WTC11 (cell line): ENCODE results near the gene SLC24A3. TPM values are rescaled to one million over a fixed set of nuclear protein-coding genes. Genes with fewer than 3 reads are reported as not detected.
A peak's percentile ranks its signal among the peaks of the same experiment; 100 is the strongest.

ENCODE experiments used
- ATAC-seq: fragments of 200-7000 bp; cut with Tn5 transposase; 2 replicates; pipeline ENCODE4 v1.10.0; 2021; ENCODE audit warnings: mild to moderate bottlenecking, moderate library complexity
- CTCF ChIA-PET: fragments of 300-600 bp; sonication (Branson Sonifier 250); formaldehyde crosslinking; loops from one replicate; lab custom pipeline; 2021; ENCODE audit warnings: antibody characterized with exemption; lab: Charles Lee
- POLR2A ChIA-PET: fragments of 350-600 bp; sonication (Branson Sonifier 250); formaldehyde crosslinking; loops from one replicate; lab custom pipeline; 2021; ENCODE audit warnings: antibody characterized with exemption; lab: Charles Lee
- DNase-seq: peaks from one replicate; pipeline ENCODE4 v3.0.0; 2021; ENCODE audit warnings: low spot score
- H3K27ac Mint-ChIP-seq: 2 replicates; pipeline ENCODE4 v1.8.0; 2021; ENCODE audit warnings: mixed read lengths
- H3K27me3 Mint-ChIP-seq: 2 replicates; pipeline ENCODE4 v1.8.0; 2021; ENCODE audit warnings: low read depth, mild to moderate bottlenecking, moderate library complexity, mixed read lengths
- H3K36me3 Mint-ChIP-seq: 2 replicates; pipeline ENCODE4 v1.8.0; 2021; ENCODE audit warnings: mixed read lengths
- H3K4me1 Mint-ChIP-seq: 2 replicates; pipeline ENCODE4 v1.8.0; 2022; ENCODE audit warnings: mixed read lengths
- H3K4me3 Mint-ChIP-seq: 2 replicates; pipeline ENCODE4 v1.8.0; 2021; ENCODE audit warnings: mild to moderate bottlenecking, moderate library complexity, mixed read lengths
- H3K9me3 Mint-ChIP-seq: 2 replicates; pipeline ENCODE4 v1.8.0; 2021; ENCODE audit warnings: mixed read lengths
- AR ChIP-seq: fragments of 250-450 bp; sonication (Bioruptor Pico); IDR thresholded peaks from 2 replicates; pipeline ENCODE4 v1.9.0; 2021; ENCODE audit warnings: mild to moderate bottlenecking
- ATF1 ChIP-seq: sonication (generic); formaldehyde crosslinking; IDR thresholded peaks from 2 replicates; pipeline ENCODE4 v1.8.1; 2023; ENCODE audit warnings: mild to moderate bottlenecking, moderate library complexity, missing genetic modification reagents
- ATF6 ChIP-seq: sonication (generic); formaldehyde crosslinking; IDR thresholded peaks from 2 replicates; pipeline ENCODE4 v1.8.1; 2023; ENCODE audit warnings: mild to moderate bottlenecking, missing genetic modification reagents
- ESRRA ChIP-seq: sonication (generic); formaldehyde crosslinking; IDR thresholded peaks from 2 replicates; pipeline ENCODE4 v1.8.1; 2022; ENCODE audit warnings: mild to moderate bottlenecking, missing genetic modification reagents, borderline replicate concordance
- GRHL2 ChIP-seq: fragments of 250-450 bp; sonication (Bioruptor Pico); IDR thresholded peaks from 2 replicates; pipeline ENCODE4 v1.8.0; 2022; ENCODE audit warnings: mild to moderate bottlenecking, moderate library complexity; ENCODE audit not compliant: insufficient replicate concordance, severe bottlenecking
- JAZF1 ChIP-seq: fragments of 250-450 bp; sonication (Bioruptor Pico); IDR thresholded peaks from 2 replicates; pipeline ENCODE4 v1.9.0; 2021; ENCODE audit warnings: moderate library complexity, mild to moderate bottlenecking, inconsistent platforms
- MYBL2 ChIP-seq: sonication (generic); formaldehyde crosslinking; IDR thresholded peaks from 2 replicates; pipeline ENCODE4 v1.8.1; 2023; ENCODE audit warnings: mild to moderate bottlenecking, moderate library complexity, missing genetic modification reagents
- NFATC4 ChIP-seq: fragments of 250-450 bp; sonication (Bioruptor Pico); IDR thresholded peaks from 2 replicates; pipeline ENCODE4 v1.9.0; 2021; ENCODE audit warnings: mild to moderate bottlenecking
- NFE2L1 ChIP-seq: sonication (generic); formaldehyde crosslinking; IDR thresholded peaks from 2 replicates; pipeline ENCODE4 v1.8.1; 2023; ENCODE audit warnings: missing genetic modification reagents
- SP1 ChIP-seq: sonication (generic); formaldehyde crosslinking; conservative IDR thresholded peaks from 2 replicates; pipeline ENCODE4 v1.8.1; 2022; ENCODE audit warnings: missing genetic modification reagents
- TP53 ChIP-seq: sonication (generic); formaldehyde crosslinking; IDR thresholded peaks from 2 replicates; pipeline ENCODE4 v1.8.1; 2023; ENCODE audit warnings: mild to moderate bottlenecking, missing genetic modification reagents
- ZMAT4 ChIP-seq: fragments of 250-450 bp; sonication (Bioruptor Pico); IDR thresholded peaks from 2 replicates; pipeline ENCODE4 v1.9.0; 2021; ENCODE audit warnings: mild to moderate bottlenecking
- ZNF121 ChIP-seq: sonication (generic); formaldehyde crosslinking; IDR thresholded peaks from 2 replicates; pipeline ENCODE4 v1.8.0; 2023; ENCODE audit warnings: missing genetic modification reagents
- ZNF232 ChIP-seq: sonication (generic); formaldehyde crosslinking; IDR thresholded peaks from 2 replicates; pipeline ENCODE4 v1.8.0; 2022; ENCODE audit warnings: mild to moderate bottlenecking, missing genetic modification reagents
- ZNF263 ChIP-seq: sonication (generic); formaldehyde crosslinking; IDR thresholded peaks from 2 replicates; pipeline ENCODE4 v1.8.1; 2022; ENCODE audit warnings: low read depth, mild to moderate bottlenecking, moderate library complexity, missing genetic modification reagents
- ZNF317 ChIP-seq: sonication (generic); formaldehyde crosslinking; IDR thresholded peaks from 2 replicates; pipeline ENCODE4 v1.8.1; 2023; ENCODE audit warnings: low read depth, mild to moderate bottlenecking, moderate library complexity, missing genetic modification reagents, borderline replicate concordance
- ZNF423 ChIP-seq: fragments of 250-450 bp; sonication (Bioruptor Pico); IDR thresholded peaks from 2 replicates; pipeline ENCODE4 v2.1.2; 2022; ENCODE audit warnings: mild to moderate bottlenecking, moderate library complexity
- total RNA-seq: library from RNA; stranded (reverse); gene quantifications from 3 replicates; pipeline ENCODE4 v1.2.3, GENCODE V29; 2021
- TF ChIP-seq, protein P1 (sequence below): sonication (generic); formaldehyde crosslinking; IDR thresholded peaks from 2 replicates; pipeline ENCODE4 v1.8.0; 2022; ENCODE audit warnings: missing genetic modification reagents
- TF ChIP-seq, protein P2 (sequence below): fragments of 250-450 bp; sonication (Bioruptor Pico); conservative IDR thresholded peaks from 2 replicates; pipeline ENCODE4 v1.9.0; 2021; ENCODE audit warnings: mild to moderate bottlenecking
- TF ChIP-seq, protein P3 (sequence below): sonication (generic); formaldehyde crosslinking; IDR thresholded peaks from 2 replicates; pipeline ENCODE4 v1.8.1; 2023; ENCODE audit warnings: mild to moderate bottlenecking, missing genetic modification reagents, moderate library complexity
- TF ChIP-seq, protein P4 (sequence below): sonication (generic); formaldehyde crosslinking; IDR thresholded peaks from 2 replicates; pipeline ENCODE4 v1.8.0; 2023; ENCODE audit warnings: mild to moderate bottlenecking, missing genetic modification reagents

The SLC24A3 gene
- total RNA-seq, 1 experiment from 2014 or later, result 5.7 TPM

- H3K4me3 Mint-ChIP-seq, result no peak overlapping the region
- no peak overlapping the region for H3K27ac Mint-ChIP-seq
- POLR2A ChIA-PET, result no interaction called here
- H3K9me3 Mint-ChIP-seq, result 0 out of 2 replicates have a peak, but pooled peaks cover 1% of the 10 kb centered on the region
- DNase-seq, result no peak
- H3K4me1 Mint-ChIP-seq, result peaks cover 4% of the 10 kb centered on the region; the same call in 1 of the 2 replicates
- TF ChIP-seq NFATC4 (CRISPR knock-in tag), result no peak
- no peak for TF ChIP-seq MYBL2 (CRISPR knock-in tag)
- TF ChIP-seq NFE2L1 (CRISPR knock-in tag), result no peak
- no peak for TF ChIP-seq GRHL2
- TF ChIP-seq ZNF423 (CRISPR knock-in tag), result no peak
- peak; percentile 69 for ATAC-seq
- H3K36me3 Mint-ChIP-seq, result no peaks in the 10 kb centered on the region
- CTCF ChIA-PET, result interaction anchor here (1.6 kb wide), 1 partner anchor 257 kb away, joined by 4 read pairs; no protein-coding TSS in a partner anchor
- no peaks in the 10 kb centered on the region for H3K27me3 Mint-ChIP-seq
These were observed 251.2 kb downstream of the SLC24A3 start for GRCh38 chr20:19463597-19463996.

- Mint-ChIP-seq H3K4me3 (no peak overlapping the region), H3K9me3 (0 out of 2 replicates have a peak, but pooled peaks cover 5% of the 10 kb centered on the region), H3K36me3 (no peaks in the 10 kb centered on the region), H3K27me3 (no peaks in the 10 kb centered on the region), H3K4me1 (peaks cover 4% of the 10 kb centered on the region; the same call in 1 of the 2 replicates), H3K27ac (no peak overlapping the region)
- ChIA-PET CTCF (no interaction called here), POLR2A (no interaction called here)
- ATAC-seq (no peak), DNase-seq (no peak)
- TF ChIP-seq ESRRA (CRISPR knock-in tag) (no peak), ATF1 (CRISPR knock-in tag) (no peak), ZNF232 (no peak), ZNF317 (CRISPR knock-in tag) (no peak), JAZF1 (no peak), ATF6 (CRISPR knock-in tag) (no peak), ZMAT4 (CRISPR knock-in tag) (no peak), SP1 (CRISPR knock-in tag) (no peak), ZNF263 (CRISPR knock-in tag) (no peak), NFATC4 (CRISPR knock-in tag) (no peak), TP53 (CRISPR knock-in tag) (no peak), ZNF121 (CRISPR knock-in tag) (no peak), AR (CRISPR knock-in tag) (no peak)
- TF ChIP-seq, protein P1, sequence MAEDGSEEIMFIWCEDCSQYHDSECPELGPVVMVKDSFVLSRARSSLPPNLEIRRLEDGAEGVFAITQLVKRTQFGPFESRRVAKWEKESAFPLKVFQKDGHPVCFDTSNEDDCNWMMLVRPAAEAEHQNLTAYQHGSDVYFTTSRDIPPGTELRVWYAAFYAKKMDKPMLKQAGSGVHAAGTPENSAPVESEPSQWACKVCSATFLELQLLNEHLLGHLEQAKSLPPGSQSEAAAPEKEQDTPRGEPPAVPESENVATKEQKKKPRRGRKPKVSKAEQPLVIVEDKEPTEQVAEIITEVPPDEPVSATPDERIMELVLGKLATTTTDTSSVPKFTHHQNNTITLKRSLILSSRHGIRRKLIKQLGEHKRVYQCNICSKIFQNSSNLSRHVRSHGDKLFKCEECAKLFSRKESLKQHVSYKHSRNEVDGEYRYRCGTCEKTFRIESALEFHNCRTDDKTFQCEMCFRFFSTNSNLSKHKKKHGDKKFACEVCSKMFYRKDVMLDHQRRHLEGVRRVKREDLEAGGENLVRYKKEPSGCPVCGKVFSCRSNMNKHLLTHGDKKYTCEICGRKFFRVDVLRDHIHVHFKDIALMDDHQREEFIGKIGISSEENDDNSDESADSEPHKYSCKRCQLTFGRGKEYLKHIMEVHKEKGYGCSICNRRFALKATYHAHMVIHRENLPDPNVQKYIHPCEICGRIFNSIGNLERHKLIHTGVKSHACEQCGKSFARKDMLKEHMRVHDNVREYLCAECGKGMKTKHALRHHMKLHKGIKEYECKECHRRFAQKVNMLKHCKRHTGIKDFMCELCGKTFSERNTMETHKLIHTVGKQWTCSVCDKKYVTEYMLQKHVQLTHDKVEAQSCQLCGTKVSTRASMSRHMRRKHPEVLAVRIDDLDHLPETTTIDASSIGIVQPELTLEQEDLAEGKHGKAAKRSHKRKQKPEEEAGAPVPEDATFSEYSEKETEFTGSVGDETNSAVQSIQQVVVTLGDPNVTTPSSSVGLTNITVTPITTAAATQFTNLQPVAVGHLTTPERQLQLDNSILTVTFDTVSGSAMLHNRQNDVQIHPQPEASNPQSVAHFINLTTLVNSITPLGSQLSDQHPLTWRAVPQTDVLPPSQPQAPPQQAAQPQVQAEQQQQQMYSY (CRISPR knock-in tag), result no peak
- TF ChIP-seq, protein P2, sequence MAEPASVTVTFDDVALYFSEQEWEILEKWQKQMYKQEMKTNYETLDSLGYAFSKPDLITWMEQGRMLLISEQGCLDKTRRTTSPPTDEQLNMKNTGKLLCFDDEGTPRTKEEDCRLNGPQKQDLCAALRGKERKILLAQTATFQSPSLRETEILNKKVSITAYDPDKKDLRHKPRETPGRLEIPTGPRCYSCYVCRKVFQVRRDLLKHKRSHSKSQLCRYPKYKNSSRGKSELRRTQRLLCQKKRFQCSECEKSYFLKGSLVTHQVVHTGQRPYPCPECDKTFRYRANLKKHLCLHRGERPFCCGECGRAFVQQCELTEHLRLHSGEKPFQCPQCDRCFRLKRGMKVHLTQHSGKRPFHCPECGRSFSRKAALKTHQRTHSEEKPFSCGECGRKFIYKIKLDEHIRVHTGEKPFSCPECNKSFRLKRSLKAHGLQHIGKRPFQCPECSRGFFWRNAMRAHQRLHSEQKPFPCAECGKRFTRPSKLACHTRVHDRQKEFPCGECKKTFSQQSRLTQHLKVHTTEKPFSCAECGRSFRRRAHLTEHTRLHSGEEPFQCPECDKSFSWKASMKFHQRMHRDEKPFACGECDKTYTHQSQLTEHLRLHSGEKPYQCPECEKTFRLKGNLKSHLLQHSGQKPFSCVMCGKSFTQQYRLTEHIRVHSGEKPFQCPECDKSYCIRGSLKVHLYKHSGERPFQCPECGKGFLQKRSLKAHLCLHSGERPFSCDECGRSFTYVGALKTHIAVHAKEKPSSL (CRISPR knock-in tag), result no peak
- TF ChIP-seq, protein P3, sequence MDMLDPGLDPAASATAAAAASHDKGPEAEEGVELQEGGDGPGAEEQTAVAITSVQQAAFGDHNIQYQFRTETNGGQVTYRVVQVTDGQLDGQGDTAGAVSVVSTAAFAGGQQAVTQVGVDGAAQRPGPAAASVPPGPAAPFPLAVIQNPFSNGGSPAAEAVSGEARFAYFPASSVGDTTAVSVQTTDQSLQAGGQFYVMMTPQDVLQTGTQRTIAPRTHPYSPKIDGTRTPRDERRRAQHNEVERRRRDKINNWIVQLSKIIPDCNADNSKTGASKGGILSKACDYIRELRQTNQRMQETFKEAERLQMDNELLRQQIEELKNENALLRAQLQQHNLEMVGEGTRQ (CRISPR knock-in tag), result no peak
- TF ChIP-seq, protein P4, sequence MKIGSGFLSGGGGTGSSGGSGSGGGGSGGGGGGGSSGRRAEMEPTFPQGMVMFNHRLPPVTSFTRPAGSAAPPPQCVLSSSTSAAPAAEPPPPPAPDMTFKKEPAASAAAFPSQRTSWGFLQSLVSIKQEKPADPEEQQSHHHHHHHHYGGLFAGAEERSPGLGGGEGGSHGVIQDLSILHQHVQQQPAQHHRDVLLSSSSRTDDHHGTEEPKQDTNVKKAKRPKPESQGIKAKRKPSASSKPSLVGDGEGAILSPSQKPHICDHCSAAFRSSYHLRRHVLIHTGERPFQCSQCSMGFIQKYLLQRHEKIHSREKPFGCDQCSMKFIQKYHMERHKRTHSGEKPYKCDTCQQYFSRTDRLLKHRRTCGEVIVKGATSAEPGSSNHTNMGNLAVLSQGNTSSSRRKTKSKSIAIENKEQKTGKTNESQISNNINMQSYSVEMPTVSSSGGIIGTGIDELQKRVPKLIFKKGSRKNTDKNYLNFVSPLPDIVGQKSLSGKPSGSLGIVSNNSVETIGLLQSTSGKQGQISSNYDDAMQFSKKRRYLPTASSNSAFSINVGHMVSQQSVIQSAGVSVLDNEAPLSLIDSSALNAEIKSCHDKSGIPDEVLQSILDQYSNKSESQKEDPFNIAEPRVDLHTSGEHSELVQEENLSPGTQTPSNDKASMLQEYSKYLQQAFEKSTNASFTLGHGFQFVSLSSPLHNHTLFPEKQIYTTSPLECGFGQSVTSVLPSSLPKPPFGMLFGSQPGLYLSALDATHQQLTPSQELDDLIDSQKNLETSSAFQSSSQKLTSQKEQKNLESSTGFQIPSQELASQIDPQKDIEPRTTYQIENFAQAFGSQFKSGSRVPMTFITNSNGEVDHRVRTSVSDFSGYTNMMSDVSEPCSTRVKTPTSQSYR (CRISPR knock-in tag), result no peak
These were observed 253.1 kb downstream of the SLC24A3 start for GRCh38 chr20:19465536-19465935.
